IMR-90 (cell line): Measurements from ENCODE around the gene KIAA1614. TPM values are rescaled to one million over a fixed set of nuclear protein-coding genes. Genes with fewer than 3 reads are reported as not detected.

ENCODE experiments used
- ATAC-seq: fragments of 200-7000 bp; cut with Tn5 transposase; 2 replicates; pipeline ENCODE4 v1.9.1; 2020; ENCODE audit warnings: low read depth, mild to moderate bottlenecking, moderate library complexity
- BruUV-seq: library from RNA; stranded (reverse); fragments of 400-500 nt; replicated peaks from 2 replicates; lab custom pipeline; 2021; lab: Mats Ljungman, UMichigan
- CTCF ChIA-PET: fragments of 300-600 bp; formaldehyde crosslinking; extraction: SDS; loops from one replicate; lab custom pipeline; 2021; ENCODE audit warnings: antibody characterized with exemption; lab: Yijun Ruan, JAX
- POLR2A ChIA-PET: fragments of 300-600 bp; sonication (Branson Sonifier 250); formaldehyde crosslinking; loops from one replicate; lab custom pipeline; 2022; ENCODE audit warnings: antibody characterized with exemption; ENCODE audit not compliant: unreplicated experiment; lab: Charles Lee
- DNase-seq: peaks from one replicate; pipeline ENCODE4 v3.0.0; 2013
- H2AFZ ChIP-seq: replicated peaks from 2 replicates; pipeline ENCODE3; 2013; ENCODE audit warnings: low read length, mild to moderate bottlenecking; ENCODE audit not compliant: poor library complexity
- H2AK5ac ChIP-seq: 2 replicates; pipeline ENCODE4 v1.6.1; 2013; ENCODE audit warnings: low read depth, low read length, inconsistent platforms
- H2AK9ac ChIP-seq: replicated peaks from 2 replicates; pipeline ENCODE3; 2013; ENCODE audit warnings: mild to moderate bottlenecking, low read depth, low read length, moderate library complexity; ENCODE audit not compliant: poor library complexity
- H2BK120ac ChIP-seq: 2 replicates; pipeline ENCODE4 v1.6.1; 2013; ENCODE audit warnings: low read depth, low read length, inconsistent platforms
- H2BK15ac ChIP-seq: 3 replicates; pipeline ENCODE4 v1.6.1; 2013; ENCODE audit warnings: low read depth, low read length, inconsistent platforms
- H2BK20ac ChIP-seq: 2 replicates; pipeline ENCODE4 v1.6.1; 2013; ENCODE audit warnings: low read depth, mild to moderate bottlenecking, inconsistent platforms, low read length, moderate library complexity
- H2BK5ac ChIP-seq: 2 replicates; pipeline ENCODE4 v1.6.1; 2013; ENCODE audit warnings: mild to moderate bottlenecking, low read depth, low read length, inconsistent platforms; ENCODE audit not compliant: poor library complexity, severe bottlenecking
- H3K14ac ChIP-seq: replicated peaks from 2 replicates; pipeline ENCODE4 v1.6.1; 2013; ENCODE audit warnings: low read depth, low read length, inconsistent platforms
- H3K18ac ChIP-seq: 2 replicates; pipeline ENCODE4 v1.6.1; 2013; ENCODE audit warnings: low read depth, low read length, control low read depth
- H3K23ac ChIP-seq: 2 replicates; pipeline ENCODE4 v1.6.1; 2013; ENCODE audit warnings: low read depth, low read length, inconsistent platforms
- H3K27ac ChIP-seq: 2 replicates; pipeline ENCODE4 v1.5.1; 2013; ENCODE audit warnings: mild to moderate bottlenecking, control low read depth, low read length; ENCODE audit not compliant: insufficient read depth
- H3K27me3 ChIP-seq: 2 replicates; pipeline ENCODE4 v1.6.1; 2013; ENCODE audit warnings: low read length; ENCODE audit not compliant: control insufficient read depth, insufficient read depth
- H3K36me3 ChIP-seq: 2 replicates; pipeline ENCODE4 v1.6.1; 2013; ENCODE audit warnings: low read length, mixed read lengths; ENCODE audit not compliant: control insufficient read depth, insufficient read depth
- H3K4ac ChIP-seq: 2 replicates; pipeline ENCODE4 v1.6.1; 2013; ENCODE audit warnings: low read depth, low read length, inconsistent platforms
- H3K4me1 ChIP-seq: 2 replicates; pipeline ENCODE4 v1.6.1; 2013; ENCODE audit warnings: low read length, mixed read lengths; ENCODE audit not compliant: control insufficient read depth, insufficient read depth
- H3K4me2 ChIP-seq: 2 replicates; pipeline ENCODE4 v1.6.1; 2013; ENCODE audit warnings: low read depth, mild to moderate bottlenecking, control low read depth, low read length, moderate library complexity
- H3K4me3 ChIP-seq: 2 replicates; pipeline ENCODE4 v1.5.1; 2013; ENCODE audit warnings: low read depth, mild to moderate bottlenecking, control low read depth, low read length, moderate library complexity; ENCODE audit not compliant: insufficient read depth
- H3K56ac ChIP-seq: 2 replicates; pipeline ENCODE4 v1.6.1; 2013; ENCODE audit warnings: low read length, inconsistent platforms; ENCODE audit not compliant: insufficient read depth; ENCODE audit errors: extremely low read depth
- H3K79me1 ChIP-seq, 2 experiments: 2 replicates each; pipeline ENCODE4 v1.6.1; 2013; ENCODE audit warnings: low read length in 2 of 2, inconsistent platforms in 1 of 2, low read depth in 1 of 2
- H3K9ac ChIP-seq: 2 replicates; pipeline ENCODE4 v1.6.1; 2013; ENCODE audit warnings: low read depth, low read length, control low read depth
- H3K9me1 ChIP-seq: 2 replicates; pipeline ENCODE4 v1.6.1; 2013; ENCODE audit warnings: low read length, inconsistent platforms; ENCODE audit not compliant: insufficient read depth
- H3K9me3 ChIP-seq: 2 replicates; pipeline ENCODE4 v1.6.1; 2013; ENCODE audit warnings: low read length; ENCODE audit not compliant: control insufficient read depth, insufficient read depth
- H4K20me1 ChIP-seq: 2 replicates; pipeline ENCODE4 v1.6.1; 2013; ENCODE audit warnings: low read length, inconsistent platforms; ENCODE audit not compliant: insufficient read depth
- H4K5ac ChIP-seq: 2 replicates; pipeline ENCODE4 v1.6.1; 2013; ENCODE audit warnings: mild to moderate bottlenecking, low read depth, low read length, control low read depth
- H4K8ac ChIP-seq, 2 experiments: 2 replicates each; pipeline ENCODE4 v1.6.1; 2013; ENCODE audit warnings: low read depth in 2 of 2, low read length in 2 of 2, control low read depth in 1 of 2, inconsistent platforms in 1 of 2
- H4K91ac ChIP-seq: 2 replicates; pipeline ENCODE4 v1.6.1; 2013; ENCODE audit warnings: low read depth, low read length, inconsistent platforms; ENCODE audit not compliant: insufficient read depth
- CEBPB ChIP-seq: IDR thresholded peaks from 2 replicates; pipeline ENCODE4 v1.6.1; 2012; ENCODE audit warnings: low read depth, low read length, improper control_type of control experiment
- ELK1 ChIP-seq: fragments of 150-350 bp; IDR thresholded peaks from 2 replicates; pipeline ENCODE4 v1.6.1; 2016; ENCODE audit warnings: low read depth, mild to moderate bottlenecking, low read length, moderate library complexity, borderline replicate concordance
- FOS ChIP-seq: fragments of 150-350 bp; IDR thresholded peaks from 2 replicates; pipeline ENCODE4 v1.6.1; 2016; ENCODE audit warnings: low read depth, low read length
- MAFK ChIP-seq: IDR thresholded peaks from 2 replicates; pipeline ENCODE4 v1.6.1; 2012; ENCODE audit warnings: low read depth, low read length, improper control_type of control experiment
- RAD21 ChIP-seq: IDR thresholded peaks from 2 replicates; pipeline ENCODE4 v1.6.1; 2012; ENCODE audit warnings: low read length, improper control_type of control experiment
- USF2 ChIP-seq: fragments of 150-350 bp; IDR thresholded peaks from 2 replicates; pipeline ENCODE4 v1.6.1; 2017; ENCODE audit warnings: mild to moderate bottlenecking, antibody characterized with exemption, low read length, low read depth
- WGBS, 2 experiments: methylation state at CpG; one replicate each; pipeline versions ENCODE4 v1.1.5 to v1.1.7; 2013; ENCODE audit warnings: missing lambda C conversion rate in 2 of 2; ENCODE audit not compliant: insufficient read length in 1 of 2; ENCODE audit errors: extremely low coverage in 2 of 2; 5-methylcytosine and 5-hydroxymethylcytosine counted together
- dilution Hi-C: fragments of 300-500 bp; cut with HindIII; formaldehyde crosslinking; loops from one replicate; pipeline ENCODE4 v1.14.3; 2018; ENCODE audit warnings: low sequenced_read_pairs; ENCODE audit not compliant: unreplicated experiment
- in situ Hi-C: fragments of 300-500 bp; cut with MboI; formaldehyde crosslinking; loops from 3 replicates; pipeline ENCODE4 v1.14.3; 2019; ENCODE audit warnings: low sequenced_read_pairs, inconsistent platforms, mixed read lengths
- intact Hi-C: fragments of 100-400 bp; cut with micrococcal nuclease; formaldehyde crosslinking; loops from 2 replicates; pipeline ENCODE4 v1.10.0; 2022
- polyA plus RNA-seq, 3 experiments: library from polyadenylated mRNA; depleted of rRNA; stranded (reverse); fragments of >200 nt; gene quantifications; 2 replicates each; pipeline ENCODE4 v1.2.3, GENCODE V29; 2012; ENCODE audit warnings: low replicate concordance in 1 of 3
- total RNA-seq: library from RNA; depleted of rRNA; stranded (reverse); fragments of >200 nt; gene quantifications from 2 replicates; pipeline ENCODE4 v1.2.3, GENCODE V29; 2012

Gene KIAA1614
- total and polyA plus RNA-seq, 2 of the 4 experiments (the other 2 are of a cell fraction), result 1.8 to 3.5 TPM

- Histone ChIP-seq H3K14ac (no peak overlapping the region), H2BK120ac (no peak overlapping the region), H3K79me1 (no peaks in the 10 kb centered on the region), H2AFZ (no peak overlapping the region), H3K56ac (no peak overlapping the region), H2AK9ac (no peak overlapping the region), H2BK20ac (no peak overlapping the region), H3K4me1 (peaks cover 4% of the 10 kb centered on the region), H3K4me3 (no peak overlapping the region), H3K9me3 (no peaks in the 10 kb centered on the region), H3K23ac (no peak overlapping the region), H3K9me1 (peaks cover 3% of the 10 kb centered on the region; the same call in 1 of the 2 replicates), H4K8ac (no peak overlapping the region), H4K91ac (no peak overlapping the region), H2BK15ac (no peak overlapping the region), H2BK5ac (no peak overlapping the region), H3K4me2 (no peak overlapping the region), H3K27me3 (no peaks in the 10 kb centered on the region), H3K18ac (no peak overlapping the region), H4K20me1 (no peaks in the 10 kb centered on the region), H3K27ac (no peak overlapping the region), H4K5ac (no peak overlapping the region), H3K9ac (no peak overlapping the region), H3K4ac (no peak overlapping the region), H2AK5ac (no peak overlapping the region), H3K36me3 (peaks cover 1% of the 10 kb centered on the region; the same call in 1 of the 2 replicates)
- ChIA-PET POLR2A (no interaction called here), CTCF (interaction anchor here (0.7 kb wide), 1 partner anchor 266 kb away, joined by 3 read pairs; no protein-coding TSS in a partner anchor)
- no peak for DNase-seq
- TF ChIP-seq ELK1 (no peak), MAFK (no peak), USF2 (no peak), CEBPB (peak; percentile 35; the same call in 1 of the 2 replicates), FOS (no peak), RAD21 (no peak)
- intact Hi-C loops (no loop called here), in situ Hi-C loops (no loop called here), dilution Hi-C loops (no loop called here)
- BruUV-seq, result no TSS peak
- ATAC-seq, result no peak
- no CpG with 5 or more reads among the region's 2 CpGs for WGBS, 2 experiments
Measured at GRCh38 chr1:180886338-180886737, 26.4 kb upstream of the KIAA1614 start.
